Raji (cell line): ENCODE measurements around the gene ALKAL2.
A peak's percentile ranks its signal among the peaks of the same experiment; 100 is the strongest.

Source experiments
- POLR2A ChIP-seq: IDR thresholded peaks from 2 replicates; pipeline ENCODE4 v1.6.1; 2011; ENCODE audit warnings: low read depth, low read length, control low read depth; ENCODE audit not compliant: insufficient read depth

The ALKAL2 gene

DNA sequence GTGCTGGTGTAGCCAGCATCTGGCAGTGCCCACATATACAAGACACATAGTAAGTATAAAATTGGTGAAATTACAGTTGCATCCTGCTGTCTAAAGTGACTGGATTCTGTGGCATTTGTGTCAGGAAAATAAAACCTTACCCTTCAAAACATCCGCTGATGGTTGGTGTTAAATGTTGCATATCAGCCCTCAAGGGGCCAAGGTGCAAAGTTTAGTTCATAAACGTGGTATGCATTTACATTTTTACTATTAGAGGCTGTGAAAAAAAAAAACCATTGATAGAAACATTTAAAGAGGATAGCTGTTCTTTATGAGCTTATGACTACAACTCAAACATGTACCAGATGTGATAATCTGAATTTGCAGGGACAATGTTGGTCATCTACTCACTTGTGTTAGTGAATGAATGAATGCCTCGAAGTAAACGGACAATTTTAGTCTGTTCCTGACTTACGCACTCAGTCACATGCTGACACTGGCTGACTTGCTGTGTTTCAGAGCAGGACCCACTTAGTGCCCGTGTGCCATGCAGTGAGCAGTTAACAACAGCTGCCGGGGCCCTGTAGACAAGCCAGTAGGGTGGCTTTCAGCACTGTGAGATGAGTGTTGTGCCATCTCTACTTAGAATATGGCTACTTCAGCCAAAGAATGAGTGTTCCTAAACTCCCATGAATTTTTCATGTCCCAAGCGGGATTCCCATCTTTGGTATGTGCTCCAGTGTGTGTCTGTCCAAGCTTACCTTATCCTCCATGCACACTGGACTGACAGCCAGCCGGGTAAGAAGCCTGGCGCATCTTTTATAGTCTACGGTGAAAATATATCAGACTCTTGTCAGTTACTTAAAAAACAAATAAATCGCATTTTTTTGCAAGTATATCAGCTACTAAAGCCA lies 5.3 kb downstream of the ALKAL2 start:
- no peak for TF ChIP-seq POLR2A

- TF ChIP-seq POLR2A, result no peak
Measured at GRCh38 chr2:281381-281780, 6.5 kb downstream of the ALKAL2 start.

DNA sequence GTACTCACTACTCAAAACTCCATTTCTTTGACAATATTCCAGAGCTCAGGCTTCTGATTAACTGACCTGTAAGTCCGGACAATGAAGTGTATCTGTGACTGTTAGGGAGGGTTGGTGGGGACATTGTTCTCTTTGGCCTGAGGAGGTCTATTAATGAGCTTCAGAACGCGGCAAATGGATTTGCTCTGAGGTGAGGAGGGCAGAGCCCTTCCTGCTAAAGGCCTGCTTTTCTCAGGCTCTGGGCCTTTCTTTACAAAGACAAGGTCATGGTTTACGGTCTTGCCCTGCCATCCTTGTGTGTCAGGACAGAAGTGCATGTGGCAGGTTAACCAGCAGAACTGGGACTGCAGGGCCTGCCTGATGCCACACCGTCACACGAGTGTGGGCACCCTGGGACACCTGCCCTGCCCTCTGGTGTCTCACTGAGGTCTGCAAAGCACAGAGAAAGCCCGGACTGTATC lies 7.2 kb downstream of the ALKAL2 start:
- no peak for TF ChIP-seq POLR2A

DNA sequence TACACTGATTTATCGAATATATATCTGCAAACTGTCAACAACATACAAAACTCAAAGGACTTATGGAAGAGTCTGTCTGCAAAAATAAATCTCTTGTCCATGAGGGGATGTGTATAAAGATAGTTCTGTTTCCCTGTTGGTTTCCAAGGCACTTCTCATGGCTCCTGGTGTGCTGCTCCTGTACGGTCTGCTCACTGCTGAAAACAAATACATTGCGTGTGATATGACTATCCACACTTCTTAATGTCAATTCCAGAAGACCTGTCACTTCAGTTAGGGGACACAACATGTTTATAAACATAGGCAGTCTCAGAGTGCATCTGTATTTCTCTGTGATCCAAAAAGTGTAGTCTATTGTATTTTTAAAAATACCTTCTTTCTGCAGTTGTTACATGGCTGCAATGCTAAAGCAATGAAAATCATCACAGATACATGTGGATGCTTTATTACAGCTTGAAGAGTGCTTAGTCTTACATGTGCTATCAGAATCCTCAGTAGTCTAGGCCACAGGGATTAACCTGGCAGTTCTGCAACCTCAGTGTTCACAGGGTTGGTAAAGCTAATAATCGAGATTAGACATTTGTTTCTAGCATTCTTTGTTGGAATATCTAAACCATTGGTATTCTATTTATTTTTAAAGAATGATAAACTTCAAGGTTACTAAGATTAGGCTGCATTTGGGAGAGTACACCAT lies 7.8 kb downstream of the ALKAL2 start:
- no peak for TF ChIP-seq POLR2A

DNA sequence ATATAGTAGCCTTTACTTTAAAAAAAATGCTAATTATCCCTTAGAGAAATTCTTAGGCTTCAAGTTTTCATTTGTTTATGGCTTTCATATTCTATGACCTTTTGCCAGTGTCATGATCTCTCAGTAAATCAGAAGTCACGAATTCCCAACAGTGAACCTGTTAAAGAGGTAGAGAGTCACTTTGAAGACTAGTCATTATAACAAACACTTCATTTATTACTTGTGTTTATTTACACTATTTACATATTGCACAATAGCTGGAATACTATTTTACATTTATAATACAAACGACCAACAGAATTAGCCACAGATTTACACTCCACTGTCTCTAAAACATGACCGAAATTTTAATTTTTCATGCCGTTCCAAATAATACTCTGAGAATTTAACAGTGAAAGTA lies 8.5 kb downstream of the ALKAL2 start:
- TF ChIP-seq POLR2A, result no peak

DNA sequence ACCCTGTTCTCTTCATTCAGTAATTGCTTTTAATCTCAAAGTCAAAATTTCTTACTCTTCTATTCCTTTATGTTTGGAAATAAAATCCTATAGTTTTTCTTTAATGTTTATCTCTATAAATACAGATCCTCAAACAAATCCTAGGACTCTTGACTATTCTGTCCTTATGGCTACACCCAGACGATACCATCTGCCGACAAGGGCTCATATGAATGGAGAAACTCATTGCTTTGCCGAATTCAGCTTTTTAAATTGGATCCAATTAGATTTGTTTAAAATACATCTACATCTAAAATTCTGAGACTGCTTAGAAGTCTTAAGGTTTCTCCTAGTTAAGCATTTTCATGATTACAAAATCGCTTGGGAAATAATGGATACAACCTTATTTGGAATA lies 9.0 kb downstream of the ALKAL2 start:
- TF ChIP-seq POLR2A, result no peak

- TF ChIP-seq POLR2A, result no peak
Measured at GRCh38 chr2:278312-278926, 9.5 kb downstream of the ALKAL2 start.

GRCh38 chr2:275466-275865 lies 12.4 kb downstream of the ALKAL2 start:
- TF ChIP-seq POLR2A, result no peak

GRCh38 chr2:274503-274902 lies 13.4 kb downstream of the ALKAL2 start:
- TF ChIP-seq POLR2A, result no peak

GRCh38 chr2:273333-273732 lies 14.6 kb downstream of the ALKAL2 start:
- no peak for TF ChIP-seq POLR2A

DNA sequence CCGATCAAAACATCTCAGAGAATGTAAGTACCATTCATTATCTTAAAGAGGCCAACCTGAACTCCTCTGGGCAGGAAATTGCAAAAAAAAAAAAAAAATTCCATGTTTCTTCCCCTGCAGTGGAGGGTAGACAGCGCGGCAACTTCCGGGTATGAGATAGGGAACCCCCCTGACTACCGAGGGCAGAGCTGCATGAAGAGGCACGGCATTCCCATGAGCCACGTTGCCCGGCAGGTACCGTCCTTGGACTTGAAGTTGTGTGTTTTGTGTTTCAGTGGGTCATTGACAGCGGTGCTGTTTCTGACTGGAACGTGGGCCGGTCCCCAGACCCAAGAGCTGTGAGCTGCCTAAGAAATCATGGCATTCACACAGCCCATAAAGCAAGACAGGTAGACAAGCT lies 16.0 kb downstream of the ALKAL2 start:
- no peak for TF ChIP-seq POLR2A

DNA sequence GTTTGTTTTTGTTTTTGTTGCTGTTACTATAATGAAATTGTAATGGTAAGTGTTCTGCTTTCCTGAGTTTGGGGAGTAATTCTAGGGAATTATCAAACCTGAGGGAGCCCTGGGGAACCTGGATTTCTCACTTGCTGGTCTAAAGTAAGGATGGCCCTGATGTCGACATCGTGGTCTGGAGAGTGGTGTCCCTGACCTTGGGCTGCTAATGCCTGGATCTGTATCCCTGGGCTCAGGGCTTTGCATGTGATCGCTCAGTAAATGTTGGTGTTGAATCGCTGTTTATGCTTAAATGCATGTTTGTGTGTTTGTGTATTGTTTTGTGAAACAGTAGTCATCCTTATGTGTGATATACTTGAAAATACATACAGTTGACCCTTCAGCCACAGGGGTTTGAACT lies 17.0 kb downstream of the ALKAL2 start:
- no peak for TF ChIP-seq POLR2A

DNA sequence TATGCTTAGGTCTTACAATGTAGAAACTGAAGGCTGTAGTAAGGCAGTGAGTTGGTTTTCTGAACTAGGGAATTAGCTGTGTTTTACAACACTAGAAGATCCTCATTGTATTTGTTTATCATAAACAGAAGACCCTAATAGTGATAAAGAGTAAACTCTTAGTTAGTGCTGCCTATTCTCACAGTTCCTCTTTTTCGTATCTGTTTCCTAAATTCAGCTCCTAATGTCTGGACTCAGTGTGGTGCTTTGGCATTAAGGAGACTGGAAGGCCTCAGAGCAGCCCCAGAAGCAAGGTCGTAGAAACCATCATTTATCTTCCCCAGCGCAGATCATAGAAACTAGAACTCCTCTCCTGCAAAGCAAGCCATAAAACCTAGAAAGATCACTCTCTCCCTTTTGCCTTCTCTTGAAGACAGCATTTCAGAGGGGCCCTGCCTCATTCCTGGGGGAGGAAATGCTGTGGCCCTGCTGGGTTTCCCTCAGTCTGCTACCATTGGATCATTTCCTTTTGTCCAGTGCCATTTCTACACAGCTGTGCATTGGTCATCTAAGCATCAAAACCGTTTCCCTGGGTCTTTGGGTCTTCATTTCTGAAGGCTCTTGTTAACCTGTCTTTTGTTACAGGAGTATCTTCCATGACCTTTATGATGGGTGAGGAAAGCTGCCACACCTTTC lies 18.4 kb downstream of the ALKAL2 start:
- no peak for TF ChIP-seq POLR2A

DNA sequence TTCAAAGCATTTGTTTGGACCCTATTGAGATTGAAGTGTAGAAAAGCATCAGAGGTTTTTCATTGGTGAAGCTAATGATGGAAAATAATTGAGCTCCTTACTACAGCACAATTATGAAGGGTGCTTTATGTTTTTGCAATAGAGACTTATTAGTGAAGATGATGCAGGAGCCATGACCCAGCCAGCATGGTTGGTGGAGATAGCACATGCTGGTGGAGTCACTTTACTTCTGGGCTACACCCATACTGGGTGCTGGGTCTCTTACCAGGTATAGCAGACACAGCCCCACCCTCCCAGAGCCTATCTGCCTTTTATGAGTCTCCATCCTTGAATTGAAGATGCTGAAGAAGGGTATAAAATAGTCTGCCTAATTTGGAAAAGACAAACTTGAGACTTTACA lies 19.6 kb downstream of the ALKAL2 start:
- no peak for TF ChIP-seq POLR2A

- peak; percentile 98 for TF ChIP-seq POLR2A
Measured at GRCh38 chr2:264493-265468, 23.1 kb downstream of the ALKAL2 start, which contains the start of gene ACP1. Gene ACP1, plus strand, starts transcription at chr2:264947. Its CDS starts 18 bp downstream, at chr2:264965.
